Astrocyte (in vitro differentiated cells and primary cell): ENCODE measurements around the gene ERG. TPM values are rescaled to one million over a fixed set of nuclear protein-coding genes. Genes with fewer than 3 reads are reported as not detected.

Experiments used
- DNase-seq: peaks from one replicate; pipeline ENCODE4 v3.0.0-alpha.2; 2010; ENCODE audit warnings: low read depth
- FAIRE-seq: peaks from 2 replicates; lab custom pipeline; 2011; peaks lifted over from hg19 to GRCh38; lab: Jason Lieb, UNC
- H2AFZ ChIP-seq: 2 replicates; pipeline ENCODE4 v1.6.0; 2012; ENCODE audit warnings: low read depth, low read length, inconsistent platforms
- H3K27ac ChIP-seq: 2 replicates; pipeline ENCODE4 v1.5.1; 2011; ENCODE audit warnings: low read depth, low read length, inconsistent platforms
- H3K27me3 ChIP-seq: 2 replicates; pipeline ENCODE4 v1.6.0; 2011; ENCODE audit warnings: low read length, inconsistent platforms; ENCODE audit not compliant: insufficient read depth
- H3K36me3 ChIP-seq: 2 replicates; pipeline ENCODE4 v1.5.1; 2011; ENCODE audit warnings: low read length, inconsistent platforms; ENCODE audit not compliant: insufficient read depth
- H3K4me1 ChIP-seq: 2 replicates; pipeline ENCODE4 v1.5.1; 2011; ENCODE audit warnings: low read length, inconsistent platforms; ENCODE audit not compliant: insufficient read depth
- H3K4me2 ChIP-seq: 2 replicates; pipeline ENCODE4 v1.6.0; 2012; ENCODE audit warnings: low read length, inconsistent platforms
- H3K4me3 ChIP-seq: 2 replicates; pipeline ENCODE4 v1.5.1; 2011; ENCODE audit warnings: low read depth, mild to moderate bottlenecking, low read length, inconsistent platforms; ENCODE audit not compliant: insufficient read depth
- H3K79me2 ChIP-seq: 2 replicates; pipeline ENCODE4 v1.6.0; 2012; ENCODE audit warnings: mild to moderate bottlenecking, low read length, inconsistent platforms; ENCODE audit not compliant: insufficient read depth
- H3K9ac ChIP-seq: 2 replicates; pipeline ENCODE4 v1.6.0; 2012; ENCODE audit warnings: mild to moderate bottlenecking, low read length, inconsistent platforms
- H3K9me3 ChIP-seq: 2 replicates; pipeline ENCODE4 v1.5.1; 2012; ENCODE audit warnings: low read depth, mild to moderate bottlenecking, low read length, inconsistent platforms; ENCODE audit not compliant: insufficient read depth
- H4K20me1 ChIP-seq: 2 replicates; pipeline ENCODE4 v1.6.0; 2012; ENCODE audit warnings: low read length, inconsistent platforms; ENCODE audit not compliant: insufficient read depth
- H3K27ac Mint-ChIP-seq: one replicate; pipeline ENCODE4 v1.8.0; 2021; ENCODE audit warnings: mild to moderate bottlenecking, mixed read lengths; ENCODE audit not compliant: unreplicated experiment
- H3K27me3 Mint-ChIP-seq: one replicate; pipeline ENCODE4 v1.8.0; 2021; ENCODE audit warnings: low read depth, mixed read lengths; ENCODE audit not compliant: unreplicated experiment
- H3K36me3 Mint-ChIP-seq: one replicate; pipeline ENCODE4 v1.8.0; 2021; ENCODE audit warnings: low read depth, mixed read lengths; ENCODE audit not compliant: unreplicated experiment
- H3K4me1 Mint-ChIP-seq: one replicate; pipeline ENCODE4 v1.8.0; 2021; ENCODE audit warnings: low read depth, mixed read lengths; ENCODE audit not compliant: unreplicated experiment
- H3K4me3 Mint-ChIP-seq: one replicate; pipeline ENCODE4 v1.8.0; 2021; ENCODE audit warnings: mild to moderate bottlenecking, moderate library complexity, mixed read lengths; ENCODE audit not compliant: unreplicated experiment
- H3K9me3 Mint-ChIP-seq: one replicate; pipeline ENCODE4 v1.8.0; 2021; ENCODE audit warnings: mild to moderate bottlenecking, mixed read lengths; ENCODE audit not compliant: unreplicated experiment
- CTCF ChIP-seq: IDR thresholded peaks from 2 replicates; pipeline ENCODE4 v1.5.1; 2011; ENCODE audit warnings: low read depth, mild to moderate bottlenecking, inconsistent platforms, low read length, moderate library complexity; ENCODE audit not compliant: insufficient read depth
- EZH2 ChIP-seq: IDR thresholded peaks from 2 replicates; pipeline ENCODE4 v1.6.1; 2012; ENCODE audit warnings: mild to moderate bottlenecking, low read length, inconsistent platforms; ENCODE audit not compliant: insufficient read depth
- total RNA-seq: library from RNA; stranded (reverse); gene quantifications from 2 replicates; pipeline ENCODE4 v1.2.1, GENCODE V29; 2021

ERG gene
- total RNA-seq, 1 donor from 2014 or later, result 0.84 TPM

GRCh38 chr21:38377165-38378088 lies 120.8 kb downstream of the ERG start:
- TF ChIP-seq CTCF (no peak), EZH2 (no peak)
- Histone ChIP-seq H3K27me3 (no peaks in the 10 kb centered on the region), H3K9ac (no peak overlapping the region), H3K4me3 (no peak overlapping the region), H3K79me2 (no peaks in the 10 kb centered on the region), H3K27ac (no peak overlapping the region), H3K4me1 (no peaks in the 10 kb centered on the region), H3K36me3 (no peaks in the 10 kb centered on the region), H4K20me1 (no peaks in the 10 kb centered on the region), H2AFZ (no peak overlapping the region), H3K4me2 (no peak overlapping the region), H3K9me3 (no peaks in the 10 kb centered on the region)
- Mint-ChIP-seq H3K9me3 (peaks cover under 1% of the 10 kb centered on the region), H3K27me3 (peaks cover 1% of the 10 kb centered on the region), H3K4me1 (no peaks in the 10 kb centered on the region), H3K36me3 (no peaks in the 10 kb centered on the region), H3K4me3 (no peak overlapping the region), H3K27ac (no peak overlapping the region)
- DNase-seq (no peak), FAIRE-seq (no peak)

DNA sequence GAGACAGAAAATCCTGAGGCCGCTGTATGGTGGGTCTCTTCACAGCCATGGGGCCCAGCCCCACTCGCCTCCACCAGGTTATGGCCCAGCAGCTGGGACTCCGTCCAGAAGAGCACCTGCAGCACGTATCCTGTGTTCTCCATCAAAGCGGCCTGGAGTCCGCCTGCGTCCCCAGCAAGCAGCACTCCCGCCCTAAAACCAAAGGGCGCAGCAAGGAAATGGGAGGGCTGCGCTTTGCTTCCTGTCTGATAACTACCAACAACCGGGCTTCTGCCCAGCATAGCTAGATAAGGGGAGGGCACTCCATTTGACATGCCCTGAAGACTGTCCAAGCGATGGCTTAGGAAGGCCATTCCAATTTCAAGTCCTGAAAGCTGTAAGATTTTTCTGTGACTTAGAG lies 121.6 kb downstream of the ERG start:
- no peak overlapping the region for H3K4me3 ChIP-seq
- H3K9me3 Mint-ChIP-seq, result no peaks in the 10 kb centered on the region
- no peak overlapping the region for H3K27ac ChIP-seq
- H4K20me1 ChIP-seq, result no peaks in the 10 kb centered on the region
- no peak for DNase-seq
- H3K27me3 ChIP-seq, result no peaks in the 10 kb centered on the region
- no peak overlapping the region for H3K27ac Mint-ChIP-seq
- no peaks in the 10 kb centered on the region for H3K36me3 Mint-ChIP-seq
- no peak overlapping the region for H3K4me3 Mint-ChIP-seq
- no peak for FAIRE-seq
- no peak overlapping the region for H2AFZ ChIP-seq
- no peaks in the 10 kb centered on the region for H3K79me2 ChIP-seq
- no peaks in the 10 kb centered on the region for H3K9me3 ChIP-seq
- H3K9ac ChIP-seq, result no peak overlapping the region
- no peaks in the 10 kb centered on the region for H3K4me1 Mint-ChIP-seq
- TF ChIP-seq EZH2 (no peak), CTCF (no peak)
- no peak overlapping the region for H3K4me2 ChIP-seq
- no peaks in the 10 kb centered on the region for H3K4me1 ChIP-seq
- no peaks in the 10 kb centered on the region for H3K36me3 ChIP-seq
- no peaks in the 10 kb centered on the region for H3K27me3 Mint-ChIP-seq

- Histone ChIP-seq H3K27ac (no peak overlapping the region), H3K36me3 (no peaks in the 10 kb centered on the region), H3K27me3 (no peaks in the 10 kb centered on the region), H4K20me1 (no peaks in the 10 kb centered on the region), H3K9ac (no peak overlapping the region), H3K4me1 (no peaks in the 10 kb centered on the region), H3K79me2 (no peaks in the 10 kb centered on the region), H3K4me2 (no peak overlapping the region), H3K4me3 (no peak overlapping the region), H2AFZ (no peak overlapping the region), H3K9me3 (no peaks in the 10 kb centered on the region)
- Mint-ChIP-seq H3K4me3 (no peak overlapping the region), H3K27ac (no peak overlapping the region), H3K9me3 (no peaks in the 10 kb centered on the region), H3K27me3 (no peaks in the 10 kb centered on the region), H3K4me1 (no peaks in the 10 kb centered on the region), H3K36me3 (no peaks in the 10 kb centered on the region)
- FAIRE-seq (no peak), DNase-seq (no peak)
- TF ChIP-seq CTCF (no peak), EZH2 (no peak)
Measured at GRCh38 chr21:38376235-38376634, 122.0 kb downstream of the ERG start.
